ENCODE measurements around the gene CNOT1.

DNA sequence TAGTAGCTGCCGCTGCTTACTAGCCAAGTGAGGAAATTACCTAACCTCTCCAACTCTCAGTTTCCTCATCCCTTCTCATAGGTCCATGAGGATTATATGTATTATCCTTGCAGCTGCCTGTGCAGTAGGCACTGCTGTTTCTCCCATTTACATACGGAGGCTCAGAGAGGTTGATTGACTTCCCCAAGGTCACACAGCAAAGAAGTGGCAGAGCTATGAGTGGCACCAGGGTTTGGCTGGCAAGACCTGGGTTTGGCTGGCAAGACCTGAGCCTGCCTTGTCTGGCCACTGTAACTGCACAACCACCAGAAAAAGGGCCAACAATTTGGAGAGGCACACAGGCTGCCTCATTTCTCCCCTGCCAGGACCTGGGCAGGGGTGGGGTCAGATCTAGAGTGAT lies 132.2 kb downstream of the CNOT1 start:
- TF ChIP-seq, protein P1, sequence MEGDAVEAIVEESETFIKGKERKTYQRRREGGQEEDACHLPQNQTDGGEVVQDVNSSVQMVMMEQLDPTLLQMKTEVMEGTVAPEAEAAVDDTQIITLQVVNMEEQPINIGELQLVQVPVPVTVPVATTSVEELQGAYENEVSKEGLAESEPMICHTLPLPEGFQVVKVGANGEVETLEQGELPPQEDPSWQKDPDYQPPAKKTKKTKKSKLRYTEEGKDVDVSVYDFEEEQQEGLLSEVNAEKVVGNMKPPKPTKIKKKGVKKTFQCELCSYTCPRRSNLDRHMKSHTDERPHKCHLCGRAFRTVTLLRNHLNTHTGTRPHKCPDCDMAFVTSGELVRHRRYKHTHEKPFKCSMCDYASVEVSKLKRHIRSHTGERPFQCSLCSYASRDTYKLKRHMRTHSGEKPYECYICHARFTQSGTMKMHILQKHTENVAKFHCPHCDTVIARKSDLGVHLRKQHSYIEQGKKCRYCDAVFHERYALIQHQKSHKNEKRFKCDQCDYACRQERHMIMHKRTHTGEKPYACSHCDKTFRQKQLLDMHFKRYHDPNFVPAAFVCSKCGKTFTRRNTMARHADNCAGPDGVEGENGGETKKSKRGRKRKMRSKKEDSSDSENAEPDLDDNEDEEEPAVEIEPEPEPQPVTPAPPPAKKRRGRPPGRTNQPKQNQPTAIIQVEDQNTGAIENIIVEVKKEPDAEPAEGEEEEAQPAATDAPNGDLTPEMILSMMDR (IDR thresholded peaks at IDR 0.05 in 8 of 11, conservative IDR thresholded peaks at IDR 0.05 in 3 of 11): no peak
- TF ChIP-seq POLR2A (IDR thresholded peaks at IDR 0.05): no peak

Measured in spleen (tissue), 7 donors.